ENCODE measurements around the gene ACKR2.

- TF ChIP-seq, protein P1, sequence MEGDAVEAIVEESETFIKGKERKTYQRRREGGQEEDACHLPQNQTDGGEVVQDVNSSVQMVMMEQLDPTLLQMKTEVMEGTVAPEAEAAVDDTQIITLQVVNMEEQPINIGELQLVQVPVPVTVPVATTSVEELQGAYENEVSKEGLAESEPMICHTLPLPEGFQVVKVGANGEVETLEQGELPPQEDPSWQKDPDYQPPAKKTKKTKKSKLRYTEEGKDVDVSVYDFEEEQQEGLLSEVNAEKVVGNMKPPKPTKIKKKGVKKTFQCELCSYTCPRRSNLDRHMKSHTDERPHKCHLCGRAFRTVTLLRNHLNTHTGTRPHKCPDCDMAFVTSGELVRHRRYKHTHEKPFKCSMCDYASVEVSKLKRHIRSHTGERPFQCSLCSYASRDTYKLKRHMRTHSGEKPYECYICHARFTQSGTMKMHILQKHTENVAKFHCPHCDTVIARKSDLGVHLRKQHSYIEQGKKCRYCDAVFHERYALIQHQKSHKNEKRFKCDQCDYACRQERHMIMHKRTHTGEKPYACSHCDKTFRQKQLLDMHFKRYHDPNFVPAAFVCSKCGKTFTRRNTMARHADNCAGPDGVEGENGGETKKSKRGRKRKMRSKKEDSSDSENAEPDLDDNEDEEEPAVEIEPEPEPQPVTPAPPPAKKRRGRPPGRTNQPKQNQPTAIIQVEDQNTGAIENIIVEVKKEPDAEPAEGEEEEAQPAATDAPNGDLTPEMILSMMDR (IDR thresholded peaks at IDR 0.05; ENCODE audit: poor library complexity, severe bottlenecking): no peak
- TF ChIP-seq EZH2 (IDR thresholded peaks at IDR 0.05; ENCODE audit: borderline replicate concordance, insufficient read depth, low read length, poor library complexity, severe bottlenecking) (no peak), POLR2AphosphoS5 (IDR thresholded peaks at IDR 0.05) (no peak), REST (IDR thresholded peaks at IDR 0.05; ENCODE audit: borderline replicate concordance) (no peak), RAD21 (conservative IDR thresholded peaks at IDR 0.05) (no peak)
Measured at GRCh38 chr3:42799376-42799775, 9.9 kb upstream of the ACKR2 start.

Measured in neural cell (in vitro differentiated cells).